Erythroblast (primary cell): ENCODE results near the gene GZMM.

ENCODE experiments used
- GATA1 ChIP-seq: IDR thresholded peaks from 2 replicates; pipeline ENCODE4 v1.6.1; 2011; ENCODE audit warnings: low read depth, mild to moderate bottlenecking, control low read depth, low read length, moderate library complexity
- POLR2A ChIP-seq: IDR thresholded peaks from 2 replicates; pipeline ENCODE4 v1.6.1; 2011; ENCODE audit warnings: mild to moderate bottlenecking, low read length

- no peak for TF ChIP-seq POLR2A
- TF ChIP-seq GATA1 = no peak
Measured at GRCh38 chr19:548886-549830, 5.3 kb downstream of the GZMM start.
